Parathyroid adenoma (tissue), 2 donors: ENCODE data around the gene CTNNAL1.

Experiments used
- H2AFZ ChIP-seq: fragments of 300-600 bp; sonication (generic); one replicate; pipeline ENCODE4 v1.7.0; 2017; ENCODE audit warnings: antibody characterized with exemption, mild to moderate bottlenecking
- H3K27ac ChIP-seq: fragments of 300-600 bp; sonication (generic); one replicate; pipeline ENCODE4 v1.7.0; 2017
- H3K27me3 ChIP-seq: fragments of 300-600 bp; sonication (generic); one replicate; pipeline ENCODE4 v1.7.0; 2017; ENCODE audit warnings: low read length; ENCODE audit not compliant: control insufficient read depth, insufficient read depth
- H3K36me3 ChIP-seq: fragments of 300-600 bp; sonication (generic); one replicate; pipeline ENCODE4 v1.7.0; 2017; ENCODE audit warnings: low read length; ENCODE audit not compliant: control insufficient read depth, insufficient read depth
- H3K4me1 ChIP-seq: fragments of 300-600 bp; sonication (generic); one replicate; pipeline ENCODE4 v1.7.0; 2017; ENCODE audit warnings: control low read depth
- H3K4me2 ChIP-seq: fragments of 300-600 bp; sonication (generic); one replicate; pipeline ENCODE4 v1.7.0; 2017; ENCODE audit warnings: low read length
- H3K4me3 ChIP-seq: fragments of 300-600 bp; sonication (generic); one replicate; pipeline ENCODE4 v1.7.0; 2017; ENCODE audit warnings: low read depth, low read length
- H3K79me2 ChIP-seq: fragments of 300-600 bp; sonication (generic); one replicate; pipeline ENCODE4 v1.7.0; 2017; ENCODE audit warnings: control low read depth
- H3K9ac ChIP-seq: fragments of 300-600 bp; sonication (generic); one replicate; pipeline ENCODE4 v1.7.0; 2017; ENCODE audit warnings: mild to moderate bottlenecking
- H3K9me3 ChIP-seq: fragments of 300-600 bp; sonication (generic); one replicate; pipeline ENCODE4 v1.7.0; 2017; ENCODE audit warnings: low read length; ENCODE audit not compliant: control insufficient read depth
- CTCF ChIP-seq: fragments of 300-600 bp; sonication (generic); IDR thresholded peaks from one replicate; pipeline ENCODE4 v1.7.0; 2017; ENCODE audit warnings: antibody characterized with exemption, mild to moderate bottlenecking
- donor health status: primary hyperparathyroidism.

CTNNAL1 gene

GRCh38 chr9:108960331-108960730 is 53.0 kb downstream of the CTNNAL1 start:
- H2AFZ ChIP-seq: no peak overlapping the region
- H3K79me2 ChIP-seq: no peaks in the 10 kb centered on the region
- peaks cover 13% of the 10 kb centered on the region for H3K4me1 ChIP-seq
- H3K9me3 ChIP-seq: no peaks in the 10 kb centered on the region
- H3K27ac ChIP-seq: no peak overlapping the region
- H3K27me3 ChIP-seq: no peaks in the 10 kb centered on the region
- no peak overlapping the region for H3K9ac ChIP-seq
- no peaks in the 10 kb centered on the region for H3K36me3 ChIP-seq
- TF ChIP-seq CTCF: no peak
- H3K4me3 ChIP-seq: no peak overlapping the region
- H3K4me2 ChIP-seq: no peak overlapping the region

GRCh38 chr9:108956631-108957026 is 56.7 kb downstream of the CTNNAL1 start:
- H3K4me3 ChIP-seq: no peak overlapping the region
- H3K9me3 ChIP-seq: no peaks in the 10 kb centered on the region
- no peak overlapping the region for H3K4me2 ChIP-seq
- H3K27ac ChIP-seq: no peak overlapping the region
- TF ChIP-seq CTCF: no peak
- no peak overlapping the region for H2AFZ ChIP-seq
- no peaks in the 10 kb centered on the region for H3K79me2 ChIP-seq
- H3K4me1 ChIP-seq: peaks cover 5% of the 10 kb centered on the region
- no peaks in the 10 kb centered on the region for H3K27me3 ChIP-seq
- H3K36me3 ChIP-seq: no peaks in the 10 kb centered on the region
- no peak overlapping the region for H3K9ac ChIP-seq

GRCh38 chr9:108956022-108956630 is 57.2 kb downstream of the CTNNAL1 start:
- Histone ChIP-seq H3K4me2 (peak overlapping the region; percentile 25), H3K79me2 (no peaks in the 10 kb centered on the region), H3K27me3 (no peaks in the 10 kb centered on the region), H3K36me3 (no peaks in the 10 kb centered on the region), H3K9me3 (no peaks in the 10 kb centered on the region), H3K9ac (no peak overlapping the region), H3K4me3 (no peak overlapping the region), H2AFZ (peak overlapping the region; percentile 34), H3K27ac (no peak overlapping the region), H3K4me1 (peaks cover 5% of the 10 kb centered on the region)
- no peak for TF ChIP-seq CTCF

- H3K9ac ChIP-seq: no peak overlapping the region
- H3K4me3 ChIP-seq: no peak overlapping the region
- H3K9me3 ChIP-seq: no peaks in the 10 kb centered on the region
- no peak overlapping the region for H2AFZ ChIP-seq
- no peaks in the 10 kb centered on the region for H3K79me2 ChIP-seq
- no peaks in the 10 kb centered on the region for H3K36me3 ChIP-seq
- no peaks in the 10 kb centered on the region for H3K27me3 ChIP-seq
- TF ChIP-seq CTCF: peak; percentile 56
- H3K27ac ChIP-seq: no peak overlapping the region
- peaks cover 5% of the 10 kb centered on the region for H3K4me1 ChIP-seq
- H3K4me2 ChIP-seq: no peak overlapping the region
Observed at GRCh38 chr9:108953983-108954574, 59.2 kb downstream of the CTNNAL1 start.

GRCh38 chr9:108951578-108951977 is 61.7 kb downstream of the CTNNAL1 start:
- no peak for TF ChIP-seq CTCF
- Histone ChIP-seq H3K9me3 (no peaks in the 10 kb centered on the region), H3K27ac (no peak overlapping the region), H3K36me3 (no peaks in the 10 kb centered on the region), H3K79me2 (no peaks in the 10 kb centered on the region), H3K4me1 (peaks cover 5% of the 10 kb centered on the region), H2AFZ (no peak overlapping the region), H3K4me3 (no peak overlapping the region), H3K9ac (no peak overlapping the region), H3K27me3 (no peaks in the 10 kb centered on the region), H3K4me2 (no peak overlapping the region)
